Stimulated activated naive B cell treated with anti-CD40 and anti-IgM and Interleukin-4, amounts not matched to agents 10 μg/mL and 1 μg/mL and 100 μg/mL, for 72 hours (primary cell): ENCODE results near the gene MINDY3.

Experiments
- ATAC-seq, 2 donors: fragments of 150-1000 bp; cut with Tn5 transposase; replicated peaks; 2 replicates each; pipeline ENCODE4 v1.10.0; 2021; ENCODE audit warnings: moderate library complexity in 1 of 2
- DNase-seq: peaks from one replicate; pipeline ENCODE4 v3.0.0; 2021
- H3K27ac Mint-ChIP-seq: one replicate; pipeline ENCODE4 v1.8.0; 2022; ENCODE audit warnings: mild to moderate bottlenecking, mixed read lengths
- H3K27me3 Mint-ChIP-seq, 2 donors: one replicate each; pipeline ENCODE4 v1.8.0; 2022; ENCODE audit warnings: mixed read lengths in 2 of 2
- H3K36me3 Mint-ChIP-seq, 2 donors: one replicate each; pipeline ENCODE4 v1.8.0; 2022; ENCODE audit warnings: mixed read lengths in 2 of 2, mild to moderate bottlenecking in 1 of 2
- H3K4me1 Mint-ChIP-seq, 2 donors: one replicate each; pipeline ENCODE4 v1.8.0; 2022; ENCODE audit warnings: mixed read lengths in 2 of 2, mild to moderate bottlenecking in 1 of 2
- H3K4me3 Mint-ChIP-seq, 2 donors: one replicate each; pipeline ENCODE4 v1.8.0; 2022; ENCODE audit warnings: mild to moderate bottlenecking in 2 of 2, mixed read lengths in 2 of 2, moderate library complexity in 1 of 2
- H3K9me3 Mint-ChIP-seq, 2 donors: one replicate each; pipeline ENCODE4 v1.8.0; 2022; ENCODE audit warnings: mixed read lengths in 2 of 2, mild to moderate bottlenecking in 1 of 2

The MINDY3 gene

DNA sequence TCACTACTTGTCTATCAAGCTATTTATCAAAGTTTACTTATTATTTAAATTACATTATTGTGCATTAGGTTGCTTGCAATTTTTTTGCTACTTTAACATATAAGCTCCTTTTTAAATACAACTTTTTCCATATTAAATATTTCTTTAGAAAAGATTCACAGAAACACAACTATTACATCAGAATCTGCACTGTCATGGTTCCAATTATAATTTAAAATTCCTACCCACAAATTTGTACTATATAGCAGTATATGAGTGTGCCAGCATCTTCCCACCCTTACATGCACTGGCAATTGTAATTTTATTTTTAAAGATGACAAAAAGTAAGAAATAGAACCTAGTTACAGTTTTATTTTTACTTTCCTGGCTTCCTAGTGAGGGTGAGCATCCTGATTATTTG is 15.8 kb downstream of the MINDY3 start:
- no peaks in the 10 kb centered on the region for H3K9me3 Mint-ChIP-seq
- H3K4me3 Mint-ChIP-seq: no peak overlapping the region
- H3K4me1 Mint-ChIP-seq: peaks cover 5% of the 10 kb centered on the region in 2 donors
- no peak for ATAC-seq
- DNase-seq: no peak
- no peaks in the 10 kb centered on the region for H3K27me3 Mint-ChIP-seq
- peaks cover 9 to 25% of the 10 kb centered on the region in 2 donors for H3K36me3 Mint-ChIP-seq
- no peak overlapping the region for H3K27ac Mint-ChIP-seq

DNA sequence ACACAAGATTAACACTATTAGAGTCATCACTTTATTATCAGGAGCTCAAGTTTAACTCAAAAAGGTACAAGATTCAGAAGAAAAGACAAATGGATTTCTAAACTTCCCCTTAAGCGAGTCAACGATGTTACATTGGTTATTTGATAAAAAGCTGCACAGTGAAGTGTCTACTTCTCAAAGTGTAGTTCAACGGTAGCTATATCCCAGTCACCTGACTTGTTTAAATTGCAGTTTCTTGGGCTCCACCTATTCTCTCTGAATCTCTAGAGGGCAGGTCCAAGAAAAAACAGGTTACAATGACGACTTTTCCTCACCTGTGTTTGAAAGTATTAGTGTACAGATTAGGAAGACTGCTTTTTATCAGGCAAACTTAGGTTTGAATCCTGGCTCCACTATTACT is 16.6 kb downstream of the MINDY3 start:
- Mint-ChIP-seq H3K4me3 (no peak overlapping the region), H3K27ac (no peak overlapping the region), H3K36me3 (peaks cover 4 to 20% of the 10 kb centered on the region in 2 donors), H3K4me1 (peaks cover 2 to 5% of the 10 kb centered on the region in 2 donors), H3K9me3 (no peaks in the 10 kb centered on the region), H3K27me3 (no peaks in the 10 kb centered on the region)
- ATAC-seq (no peak), DNase-seq (no peak)

DNA sequence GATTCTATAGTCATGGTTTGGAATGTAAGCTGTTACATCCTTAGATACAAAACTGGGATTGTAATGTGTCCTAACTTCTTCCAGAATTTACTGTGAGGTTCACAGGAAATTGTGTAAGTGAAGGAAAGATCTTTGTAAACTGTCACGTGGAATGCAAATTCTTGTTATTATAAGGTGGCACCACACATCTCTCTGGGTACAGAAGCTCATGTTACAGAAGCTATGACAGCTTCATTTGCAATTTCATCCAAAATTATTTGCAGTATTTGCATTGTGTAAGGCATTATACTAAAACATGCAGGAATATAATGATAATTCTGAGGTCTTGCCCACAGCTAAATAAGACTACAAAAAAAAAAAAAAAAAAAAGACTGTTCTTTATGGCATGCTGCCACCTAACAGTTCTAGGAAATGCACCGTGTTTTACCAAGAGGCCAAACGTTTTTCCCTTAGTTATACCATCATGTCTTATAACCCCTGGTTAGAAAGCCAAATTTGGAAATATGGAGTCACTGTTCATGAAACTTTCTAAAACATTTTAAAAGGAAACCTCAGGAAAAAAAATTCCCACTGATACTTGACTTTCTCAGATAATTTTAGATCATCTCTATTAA is 17.6 kb downstream of the MINDY3 start:
- Mint-ChIP-seq H3K27me3 (no peaks in the 10 kb centered on the region), H3K4me3 (no peak overlapping the region), H3K36me3 (peaks cover 2 to 13% of the 10 kb centered on the region in 2 donors), H3K27ac (no peak overlapping the region), H3K4me1 (peaks cover 2 to 5% of the 10 kb centered on the region in 2 donors), H3K9me3 (no peaks in the 10 kb centered on the region)
- DNase-seq: no peak
- ATAC-seq: no peak

DNA sequence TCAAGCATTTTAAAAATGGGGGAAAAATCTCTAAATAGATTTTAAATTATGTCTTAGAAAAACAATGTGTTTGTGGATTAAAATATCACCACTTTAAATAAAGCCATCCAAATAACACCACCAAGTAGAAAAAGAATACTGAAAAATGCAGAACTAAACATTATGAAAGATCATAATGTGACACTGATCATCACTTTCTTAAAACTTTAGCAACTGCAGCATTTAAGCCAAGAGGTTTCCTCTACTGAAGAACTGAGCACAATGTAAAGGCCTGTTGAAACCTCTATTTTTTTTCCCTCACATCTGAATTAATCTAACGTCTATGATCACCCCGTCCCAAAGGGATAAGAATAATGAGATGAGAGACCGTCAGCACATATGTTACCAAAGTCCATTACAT is 18.6 kb downstream of the MINDY3 start:
- ATAC-seq (no peak), DNase-seq (no peak)
- H3K36me3 Mint-ChIP-seq: peaks cover 2 to 12% of the 10 kb centered on the region in 2 donors
- no peaks in the 10 kb centered on the region for H3K9me3 Mint-ChIP-seq
- no peak overlapping the region for H3K4me3 Mint-ChIP-seq
- H3K4me1 Mint-ChIP-seq: peaks cover 2 to 5% of the 10 kb centered on the region in 2 donors
- H3K27ac Mint-ChIP-seq: no peak overlapping the region
- no peaks in the 10 kb centered on the region for H3K27me3 Mint-ChIP-seq

DNA sequence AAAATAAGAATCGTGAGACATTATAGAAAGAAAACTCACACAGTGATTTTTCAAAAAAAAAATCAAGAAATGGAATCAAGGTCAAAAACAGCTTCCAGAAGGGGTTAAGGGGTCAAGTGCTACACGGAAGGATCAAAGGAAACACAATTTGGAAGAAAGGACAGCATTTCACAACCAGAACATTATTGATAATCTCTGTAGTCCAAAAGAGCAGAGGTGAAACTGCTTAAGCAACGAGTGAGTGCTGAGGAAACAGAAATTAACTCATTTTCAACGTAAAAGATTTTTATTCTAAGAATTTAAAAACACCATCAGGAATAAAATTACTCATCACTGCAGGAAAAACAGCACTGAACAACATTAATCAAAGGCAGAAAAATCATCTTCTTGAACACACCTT is 23.5 kb downstream of the MINDY3 start:
- no peak overlapping the region for H3K27ac Mint-ChIP-seq
- no peak overlapping the region for H3K4me3 Mint-ChIP-seq
- peaks cover 4 to 5% of the 10 kb centered on the region in 2 donors for H3K4me1 Mint-ChIP-seq
- ATAC-seq (no peak), DNase-seq (no peak)
- peaks cover 7 to 14% of the 10 kb centered on the region in 2 donors for H3K36me3 Mint-ChIP-seq
- H3K9me3 Mint-ChIP-seq: no peaks in the 10 kb centered on the region
- no peaks in the 10 kb centered on the region for H3K27me3 Mint-ChIP-seq

DNA sequence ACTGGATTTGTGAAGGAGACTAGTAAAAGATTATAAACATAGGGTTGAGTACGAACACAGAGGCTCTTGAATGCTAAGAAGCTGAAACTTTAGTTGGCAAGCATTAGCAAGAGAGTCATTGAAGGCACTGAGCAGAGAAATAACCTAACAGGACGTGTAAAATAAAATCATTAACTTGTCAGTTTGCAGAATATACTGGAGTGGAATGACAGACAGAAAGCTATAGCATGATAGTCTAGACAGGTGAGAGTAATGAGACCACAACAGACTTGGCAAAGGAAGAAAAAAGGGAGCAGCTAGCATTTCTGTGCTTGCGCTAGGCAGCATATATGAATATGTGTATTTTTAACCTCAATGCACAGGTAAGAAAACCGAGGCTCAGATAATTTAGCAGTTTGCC is 30.8 kb downstream of the MINDY3 start:
- Mint-ChIP-seq H3K36me3 (peaks cover 18 to 40% of the 10 kb centered on the region in 2 donors), H3K27ac (no peak overlapping the region), H3K4me3 (no peak overlapping the region), H3K9me3 (no peaks in the 10 kb centered on the region), H3K27me3 (no peaks in the 10 kb centered on the region), H3K4me1 (peaks cover 0 to 4% of the 10 kb centered on the region in 2 donors)
- DNase-seq (no peak), ATAC-seq (no peak)

DNA sequence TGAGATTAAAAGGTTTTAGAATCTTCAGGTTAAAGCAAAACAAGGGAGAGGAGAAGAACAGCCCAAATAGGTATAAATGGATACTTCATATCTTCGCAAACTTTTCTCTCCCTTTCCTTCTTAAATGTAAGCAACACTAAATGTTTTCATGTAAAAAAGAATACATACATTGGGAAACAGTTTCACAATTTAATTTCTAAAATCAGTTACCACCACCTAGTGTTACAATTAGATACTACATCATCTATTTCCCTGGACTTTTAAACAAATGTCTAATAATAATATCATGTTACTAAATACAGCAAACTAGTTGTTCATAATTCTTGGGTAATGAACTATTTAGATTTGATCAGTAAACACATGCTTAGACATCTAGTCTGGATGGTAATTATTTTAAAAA is 35.8 kb downstream of the MINDY3 start:
- Mint-ChIP-seq H3K4me1 (no peaks in the 10 kb centered on the region), H3K9me3 (no peaks in the 10 kb centered on the region), H3K27ac (no peak overlapping the region), H3K36me3 (peaks cover 28 to 49% of the 10 kb centered on the region in 2 donors), H3K27me3 (no peaks in the 10 kb centered on the region), H3K4me3 (no peak overlapping the region)
- no peak for DNase-seq
- no peak for ATAC-seq

DNA sequence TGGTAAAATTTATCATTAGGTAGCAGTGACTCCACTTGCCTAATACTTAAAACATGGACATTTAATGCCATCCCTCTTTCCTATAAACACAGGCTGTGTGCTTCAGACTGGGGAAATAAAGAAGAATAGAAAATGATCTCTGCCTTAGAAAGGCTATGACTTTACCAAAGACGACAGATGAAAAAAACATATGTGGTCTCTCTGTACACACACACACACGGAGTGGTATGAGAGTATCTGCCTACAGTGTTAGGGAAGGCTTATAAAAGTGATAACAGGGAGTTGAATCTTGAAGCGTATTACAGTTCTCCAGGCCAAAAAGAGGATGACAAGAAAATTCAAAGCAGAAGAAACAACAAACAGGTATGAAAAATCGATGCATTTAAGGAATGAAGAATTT is 38.2 kb downstream of the MINDY3 start:
- ATAC-seq (no peak), DNase-seq (no peak)
- no peaks in the 10 kb centered on the region for H3K9me3 Mint-ChIP-seq
- H3K27me3 Mint-ChIP-seq: no peaks in the 10 kb centered on the region
- H3K4me1 Mint-ChIP-seq: peaks cover 2 to 7% of the 10 kb centered on the region in 2 donors
- peaks cover 41 to 62% of the 10 kb centered on the region in 2 donors for H3K36me3 Mint-ChIP-seq
- no peak overlapping the region for H3K27ac Mint-ChIP-seq
- no peak overlapping the region for H3K4me3 Mint-ChIP-seq

DNA sequence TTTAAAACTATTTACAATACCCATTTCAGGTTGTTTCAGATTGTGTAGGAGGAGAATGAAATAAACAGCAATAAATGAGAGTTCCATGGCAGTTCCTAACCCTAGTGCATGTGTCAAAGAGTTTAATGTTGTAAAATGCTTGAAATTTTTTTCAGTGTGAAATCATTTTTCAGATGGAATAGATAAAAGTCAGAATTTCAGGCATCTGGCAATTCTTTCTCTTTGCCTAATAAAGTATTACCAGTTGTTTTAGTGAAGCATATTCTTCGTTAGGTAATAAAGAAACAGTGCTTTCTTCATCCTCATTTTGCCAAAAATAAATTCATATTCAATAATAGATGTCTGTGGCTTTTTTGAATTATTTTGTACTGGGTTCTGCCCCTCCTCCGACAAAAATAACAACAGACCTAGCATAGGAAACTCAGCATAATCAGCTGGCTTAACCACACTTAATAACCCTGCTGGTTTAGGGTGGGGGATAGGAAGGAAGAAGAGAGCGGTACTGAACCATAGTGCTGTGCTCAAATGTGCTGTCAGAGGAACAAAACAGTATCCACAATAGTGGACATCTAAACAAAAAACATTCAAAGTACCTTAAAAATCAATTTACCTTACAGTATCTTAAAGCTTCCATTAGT is 39.1 kb downstream of the MINDY3 start:
- Mint-ChIP-seq H3K4me3 (no peak overlapping the region), H3K4me1 (peaks cover 2 to 7% of the 10 kb centered on the region in 2 donors), H3K9me3 (no peaks in the 10 kb centered on the region), H3K27me3 (no peaks in the 10 kb centered on the region), H3K27ac (no peak overlapping the region), H3K36me3 (peaks cover 42 to 57% of the 10 kb centered on the region in 2 donors)
- no peak for DNase-seq
- no peak for ATAC-seq

DNA sequence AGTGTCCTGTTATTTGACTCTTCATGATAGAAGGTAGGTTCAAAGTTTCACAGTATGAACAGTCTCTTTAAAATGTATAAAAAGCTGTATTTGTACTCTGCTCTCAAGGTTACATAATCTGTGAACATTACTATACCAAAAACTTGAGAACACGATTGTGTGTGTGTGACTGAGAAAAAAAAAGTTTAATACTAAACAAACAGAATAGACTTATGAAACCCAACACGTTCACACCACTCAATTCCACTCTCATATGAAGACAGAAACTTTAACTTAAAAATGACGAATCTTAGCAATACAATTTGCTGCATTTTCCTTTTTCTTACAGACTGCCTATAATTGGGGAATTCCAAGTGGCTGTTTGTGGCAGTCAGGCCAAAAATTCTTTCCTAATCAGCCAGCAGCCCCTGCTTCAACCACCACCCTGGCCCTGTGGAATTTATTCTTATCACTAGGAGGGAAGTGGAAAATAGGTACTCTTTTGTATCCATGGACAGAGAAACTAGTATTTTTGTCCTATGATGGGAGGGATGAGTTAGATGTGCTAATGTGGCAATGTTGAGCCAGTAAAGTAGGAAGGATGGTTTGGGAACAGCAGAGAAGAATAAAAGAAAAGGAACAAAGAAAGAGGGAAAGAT is 42.8 kb downstream of the MINDY3 start:
- Mint-ChIP-seq H3K4me1 (peaks cover 2 to 7% of the 10 kb centered on the region in 2 donors), H3K9me3 (no peaks in the 10 kb centered on the region), H3K36me3 (peaks cover 46 to 62% of the 10 kb centered on the region in 2 donors), H3K27ac (no peak overlapping the region), H3K27me3 (no peaks in the 10 kb centered on the region), H3K4me3 (no peak overlapping the region)
- no peak for DNase-seq
- ATAC-seq: no peak

DNA sequence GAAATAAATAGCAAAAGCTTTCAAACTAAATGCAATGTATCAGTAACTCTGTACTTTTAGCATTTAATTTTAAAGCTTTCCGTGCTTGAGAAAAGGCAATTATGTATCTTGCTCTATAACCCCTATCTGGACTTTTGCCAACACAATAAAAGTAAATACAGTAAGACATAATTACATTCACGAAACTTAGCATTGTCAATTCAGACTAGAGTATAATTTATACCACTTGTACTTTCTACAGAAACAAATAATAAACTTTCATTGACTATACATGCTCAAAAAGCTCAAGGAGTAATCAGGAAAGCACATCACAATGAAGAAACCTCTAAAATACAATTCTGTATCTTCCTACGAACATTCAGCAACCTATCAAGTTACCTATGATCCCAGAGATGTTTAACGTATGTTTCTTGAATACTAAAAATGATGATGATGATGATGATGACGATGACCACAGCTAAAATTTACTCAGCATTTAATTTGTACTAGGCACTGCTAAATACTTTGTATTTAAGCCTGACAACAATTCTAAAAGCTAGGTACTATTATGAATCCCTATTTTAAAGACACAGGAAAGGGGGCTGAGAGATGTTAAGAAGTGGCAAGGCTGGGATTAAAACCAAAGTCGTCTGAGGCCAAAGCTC is 44.9 kb downstream of the MINDY3 start:
- Mint-ChIP-seq H3K36me3 (peaks cover 46 to 56% of the 10 kb centered on the region in 2 donors), H3K9me3 (no peaks in the 10 kb centered on the region), H3K4me3 (no peak overlapping the region), H3K27ac (no peak overlapping the region), H3K4me1 (peaks cover 2 to 7% of the 10 kb centered on the region in 2 donors), H3K27me3 (no peaks in the 10 kb centered on the region)
- DNase-seq (no peak), ATAC-seq (no peak)

DNA sequence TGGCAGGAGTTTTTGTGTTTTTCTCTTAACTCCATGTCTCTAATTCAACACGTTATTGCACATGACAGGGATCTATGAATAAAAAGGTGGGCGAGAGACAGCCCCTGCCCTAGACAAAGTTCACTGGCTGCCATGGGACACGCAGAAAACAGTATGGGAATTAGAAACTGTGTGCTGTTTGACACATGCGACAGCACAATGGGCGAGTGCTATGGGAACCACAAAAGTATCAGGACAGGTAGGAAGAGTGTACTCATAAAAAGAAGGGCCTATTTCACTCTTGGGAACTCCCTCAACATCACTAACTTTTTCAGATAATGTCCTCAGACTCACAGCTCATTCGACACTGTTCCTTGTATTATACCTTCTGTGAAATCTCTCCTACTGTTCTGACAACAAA is 45.7 kb downstream of the MINDY3 start:
- no peak for DNase-seq
- no peak overlapping the region for H3K27ac Mint-ChIP-seq
- H3K4me3 Mint-ChIP-seq: no peak overlapping the region
- H3K4me1 Mint-ChIP-seq: peaks cover 2 to 7% of the 10 kb centered on the region in 2 donors
- no peaks in the 10 kb centered on the region for H3K9me3 Mint-ChIP-seq
- no peaks in the 10 kb centered on the region for H3K27me3 Mint-ChIP-seq
- ATAC-seq: no peak
- peaks cover 40 to 49% of the 10 kb centered on the region in 2 donors for H3K36me3 Mint-ChIP-seq

DNA sequence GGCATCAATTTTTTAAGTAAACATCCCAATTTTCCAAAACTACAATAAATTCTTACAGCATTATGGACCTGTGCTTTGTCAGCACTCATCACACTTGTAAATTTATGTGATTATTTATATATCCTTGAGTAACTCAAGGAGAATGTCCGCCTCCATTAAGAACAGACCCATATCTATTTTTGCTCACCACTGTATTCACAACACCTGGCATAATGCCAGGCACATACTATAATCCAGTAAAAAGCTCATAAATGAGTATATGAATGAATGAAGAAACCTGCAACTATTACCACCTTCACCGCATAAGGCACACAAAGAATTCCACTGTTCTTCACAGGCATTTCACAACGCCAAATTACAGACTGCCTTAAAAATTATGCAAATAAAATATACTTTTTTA is 46.9 kb downstream of the MINDY3 start:
- Mint-ChIP-seq H3K27me3 (no peaks in the 10 kb centered on the region), H3K9me3 (no peaks in the 10 kb centered on the region), H3K4me3 (no peak overlapping the region), H3K36me3 (peaks cover 35 to 41% of the 10 kb centered on the region in 2 donors), H3K27ac (no peak overlapping the region), H3K4me1 (peaks cover 1 to 2% of the 10 kb centered on the region in 2 donors)
- ATAC-seq (no peak), DNase-seq (no peak)

DNA sequence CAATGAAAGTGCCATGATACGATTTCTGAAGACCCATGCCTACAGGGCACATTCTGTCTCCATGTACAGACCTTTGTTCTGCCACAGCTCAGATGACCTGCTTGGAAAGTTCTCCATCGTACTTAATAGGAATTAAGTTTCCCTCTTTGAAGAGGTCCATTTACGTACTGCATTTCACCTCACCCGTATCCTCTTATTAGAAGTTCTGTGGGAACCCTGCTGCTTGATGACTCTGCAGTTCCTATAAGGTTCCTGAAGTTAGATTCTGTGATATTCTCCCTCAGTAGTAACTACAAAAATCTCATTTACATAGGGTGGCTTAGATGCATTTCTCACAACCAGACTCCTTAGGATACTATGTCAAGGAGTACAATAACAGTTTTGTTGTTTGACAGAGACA is 50.9 kb downstream of the MINDY3 start:
- no peaks in the 10 kb centered on the region for H3K27me3 Mint-ChIP-seq
- no peaks in the 10 kb centered on the region for H3K4me1 Mint-ChIP-seq
- H3K36me3 Mint-ChIP-seq: peaks cover 32 to 50% of the 10 kb centered on the region in 2 donors
- no peak for ATAC-seq
- H3K4me3 Mint-ChIP-seq: no peak overlapping the region
- no peak for DNase-seq
- H3K27ac Mint-ChIP-seq: no peak overlapping the region
- no peaks in the 10 kb centered on the region for H3K9me3 Mint-ChIP-seq
